ENCODE results near the gene MPP4.

Gene MPP4

DNA sequence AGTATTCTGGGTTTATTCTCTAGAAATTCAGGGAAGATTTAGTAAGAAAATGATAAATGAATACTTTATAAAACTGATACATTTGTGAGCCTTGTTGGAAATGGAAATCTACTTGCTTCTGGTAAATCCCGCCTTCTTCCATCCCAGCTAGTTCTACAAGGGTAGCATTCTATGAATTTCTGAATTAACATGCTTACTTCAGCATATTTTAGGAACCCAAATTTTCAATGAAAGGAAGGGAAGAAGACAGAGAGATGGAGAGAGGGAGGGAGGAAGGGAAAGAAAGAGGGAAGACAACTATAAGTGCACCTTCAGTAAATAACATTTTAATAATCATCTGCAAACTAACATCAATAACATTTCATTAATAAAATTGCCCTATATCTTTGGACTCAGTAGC lies 28.6 kb downstream of the MPP4 start:
- DNase-seq: no peak

DNA sequence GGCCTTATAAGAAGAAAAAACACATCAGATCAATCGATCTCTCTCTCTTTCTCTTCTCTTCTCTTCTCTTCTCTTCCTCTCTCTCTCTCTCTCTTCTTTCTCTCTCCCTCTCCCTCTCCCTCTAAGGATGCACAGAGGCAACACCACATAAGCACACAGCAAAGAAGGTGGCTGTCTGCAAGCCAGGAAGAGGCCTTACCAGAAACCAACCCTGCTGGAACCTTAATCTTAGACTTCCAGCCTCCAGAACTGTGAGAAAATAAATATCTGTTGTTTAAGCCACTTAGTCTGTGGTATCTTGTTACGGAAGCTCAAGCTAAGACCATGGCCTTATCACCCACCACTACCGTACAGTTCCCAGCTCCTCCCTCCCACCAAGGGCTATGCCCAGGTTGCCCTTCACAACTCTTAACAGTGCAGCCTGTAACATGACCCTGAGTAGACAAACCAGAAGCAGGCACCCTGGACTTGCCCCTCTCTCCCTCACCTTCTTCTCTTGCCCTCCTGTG lies 30.0 kb downstream of the MPP4 start:
- no peak for DNase-seq

DNA sequence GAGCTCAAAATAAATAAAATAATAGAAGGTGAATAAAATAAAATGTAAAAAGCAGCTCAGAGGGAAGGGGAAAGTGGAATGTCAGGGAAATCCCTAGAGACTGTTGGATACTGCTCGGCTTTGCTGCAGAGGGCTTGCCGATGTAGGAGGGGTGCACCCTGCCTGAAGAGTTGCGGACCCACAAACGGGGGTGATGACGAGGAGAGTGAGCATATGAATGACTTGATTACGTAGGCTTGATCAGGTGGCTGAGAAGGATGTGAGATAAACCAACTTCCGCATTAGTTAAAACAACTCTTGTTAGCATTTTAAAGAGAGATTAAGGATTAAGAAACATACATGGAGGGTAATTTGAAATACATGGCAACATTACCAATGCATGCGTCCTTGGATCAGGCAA lies 34.1 kb downstream of the MPP4 start:
- DNase-seq: no peak

DNA sequence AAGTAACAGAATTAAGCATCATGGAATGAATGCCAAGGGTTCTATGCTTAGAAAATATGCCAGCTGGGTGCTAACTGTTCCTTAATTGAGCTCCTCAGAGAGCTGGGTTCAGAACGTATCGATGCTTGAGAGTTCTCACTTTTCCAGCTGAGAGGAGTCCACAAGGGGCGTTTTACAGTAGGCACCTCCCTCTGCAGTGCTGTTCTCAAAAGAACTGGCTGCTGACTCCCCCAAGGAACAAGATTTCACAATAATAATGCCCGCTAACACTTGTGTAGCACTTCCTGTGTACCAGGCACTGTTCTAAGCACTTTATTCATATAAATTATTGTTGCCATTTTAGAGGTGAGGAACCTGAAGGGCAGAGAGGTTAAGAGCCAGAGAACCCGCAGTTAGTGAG lies 37.1 kb downstream of the MPP4 start:
- no peak for DNase-seq

DNA sequence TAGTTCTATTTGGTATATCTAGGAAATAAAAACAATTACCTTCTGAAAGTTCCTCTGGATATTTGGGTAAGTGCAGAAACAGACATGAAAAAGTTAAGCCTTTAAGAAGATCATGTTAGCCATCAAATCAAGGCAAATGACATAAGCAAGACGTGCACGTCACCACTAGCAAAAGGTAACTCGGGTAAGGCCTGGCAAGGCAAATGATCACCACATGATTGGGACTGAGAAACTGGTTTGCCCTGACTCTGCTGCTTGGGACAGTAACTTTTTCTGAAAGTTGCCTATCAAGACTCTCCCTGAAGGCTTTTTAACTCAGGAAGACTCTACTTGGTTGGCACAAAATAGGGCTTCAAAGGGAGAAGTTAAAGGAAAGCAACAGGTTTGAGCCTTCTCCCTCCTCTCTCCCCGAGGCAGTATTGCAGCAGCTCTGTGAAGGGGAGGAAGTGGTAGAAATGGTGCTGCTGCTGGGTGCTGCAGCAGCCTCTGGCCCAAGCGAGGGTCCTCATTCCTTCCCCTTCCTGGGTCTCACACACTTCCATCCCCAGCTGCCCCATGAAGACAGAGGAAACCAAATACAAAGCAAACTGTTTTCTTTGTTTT lies 38.0 kb downstream of the MPP4 start:
- DNase-seq: no peak

DNA sequence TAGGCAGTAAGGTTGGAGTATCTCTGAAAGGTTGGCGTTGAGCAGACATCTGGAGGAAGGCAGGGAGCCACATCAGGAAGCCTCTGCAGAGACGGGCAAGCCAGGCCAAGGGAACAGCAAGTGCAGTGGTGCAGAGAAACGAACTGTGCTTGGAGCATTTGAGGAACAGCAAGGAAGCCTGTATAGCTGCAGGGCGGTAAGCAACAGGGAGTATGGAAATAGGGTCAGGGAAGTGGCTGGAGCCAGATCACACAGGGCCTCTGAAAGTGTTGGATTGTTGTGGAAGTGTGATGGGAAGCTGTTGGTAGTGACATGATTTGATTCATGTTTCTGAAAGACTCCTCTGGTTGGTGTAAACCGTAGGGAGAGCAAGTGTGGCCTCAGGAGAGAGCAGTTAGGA lies 41.7 kb downstream of the MPP4 start:
- DNase-seq: no peak

DNA sequence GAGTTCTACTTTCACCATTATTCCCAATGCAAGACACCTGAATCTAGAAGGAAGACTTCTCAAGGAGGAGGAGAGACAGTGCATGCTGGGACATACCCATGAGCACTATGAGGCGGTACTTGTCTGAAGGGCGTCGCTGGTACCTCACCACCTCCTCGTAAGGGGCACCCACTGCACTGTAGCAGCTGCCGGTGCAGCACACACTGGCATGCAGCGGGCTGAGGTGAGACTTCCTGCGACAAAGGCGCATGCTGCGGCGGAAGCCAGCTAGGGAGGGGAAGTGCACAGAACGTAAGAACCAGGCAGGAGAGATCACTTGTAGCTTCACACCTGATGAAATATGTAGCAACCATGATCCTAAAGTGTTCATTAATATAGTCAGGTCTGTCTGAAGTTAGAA lies 42.3 kb downstream of the MPP4 start:
- DNase-seq: no peak

DNA sequence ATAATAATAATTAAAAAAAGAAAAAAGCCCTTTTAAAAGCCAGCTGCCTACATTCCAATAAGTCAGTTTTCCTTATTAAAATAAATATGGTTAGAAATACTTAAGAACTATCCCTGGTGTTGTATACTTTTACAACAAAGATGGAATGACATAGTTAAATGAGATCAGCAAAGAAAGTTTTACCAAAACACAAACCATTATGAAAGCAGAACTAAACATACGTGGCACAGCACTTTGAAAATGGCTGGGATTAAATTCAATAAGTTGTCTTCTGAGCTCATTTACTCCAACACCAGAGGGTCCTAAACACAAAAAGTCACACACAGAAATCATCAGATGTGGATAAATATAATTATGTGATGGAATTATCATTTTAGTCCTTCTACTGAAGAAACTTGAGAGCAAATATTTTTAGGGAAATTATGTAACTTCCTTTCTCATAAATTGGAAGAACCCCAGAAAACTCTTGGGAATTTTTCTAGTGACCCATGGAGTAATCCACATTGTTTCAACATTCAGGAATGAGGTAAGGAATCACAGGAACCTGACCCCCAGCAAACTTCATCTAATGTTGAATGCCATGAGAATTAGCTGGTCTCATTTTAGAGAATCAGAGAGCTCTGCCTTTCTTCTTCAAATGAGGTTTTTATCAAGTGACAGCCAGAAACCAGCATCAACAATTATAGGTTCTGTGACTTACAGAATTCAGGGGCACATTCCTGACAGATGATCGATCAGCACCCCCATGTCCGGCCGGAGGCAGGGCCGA lies 43.6 kb downstream of the MPP4 start:
- DNase-seq: no peak

DNA sequence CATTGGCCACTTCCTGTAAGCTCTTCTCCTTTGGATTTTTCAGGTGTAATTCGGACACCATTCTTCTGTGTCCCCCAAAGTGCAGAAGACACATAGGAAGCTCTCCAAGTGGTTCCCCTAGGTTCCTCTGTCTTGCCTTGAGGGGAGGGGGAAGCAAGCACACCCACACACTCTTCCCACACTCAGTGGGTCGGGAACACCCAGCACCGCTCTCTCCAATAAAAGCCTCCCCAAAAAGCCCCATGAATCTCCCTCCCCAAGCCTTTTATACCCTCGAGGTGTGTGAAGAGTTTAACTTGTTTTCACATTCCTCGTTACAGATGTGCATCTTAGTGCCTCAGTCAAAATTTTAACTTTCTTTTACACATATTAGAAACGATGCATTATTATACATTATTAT lies 45.2 kb downstream of the MPP4 start:
- DNase-seq: no peak

DNA sequence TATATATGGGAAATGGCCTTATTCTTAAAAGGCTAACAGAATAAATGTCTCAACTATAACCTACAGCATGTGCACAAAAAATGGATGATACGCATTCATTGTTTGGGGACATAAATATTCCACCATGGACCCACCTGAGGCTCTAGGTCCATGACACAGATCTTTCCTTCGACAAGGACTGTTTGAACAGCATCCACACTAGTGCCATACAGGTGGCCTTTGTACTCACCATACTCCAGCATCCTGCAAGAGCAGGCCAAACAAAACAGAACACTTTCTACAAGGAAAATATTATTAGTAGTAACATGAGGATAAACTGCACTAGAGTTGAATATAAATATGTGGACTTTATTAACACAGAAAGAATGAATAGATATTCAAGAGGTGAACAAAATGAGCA lies 49.0 kb downstream of the MPP4 start:
- DNase-seq: no peak

DNA sequence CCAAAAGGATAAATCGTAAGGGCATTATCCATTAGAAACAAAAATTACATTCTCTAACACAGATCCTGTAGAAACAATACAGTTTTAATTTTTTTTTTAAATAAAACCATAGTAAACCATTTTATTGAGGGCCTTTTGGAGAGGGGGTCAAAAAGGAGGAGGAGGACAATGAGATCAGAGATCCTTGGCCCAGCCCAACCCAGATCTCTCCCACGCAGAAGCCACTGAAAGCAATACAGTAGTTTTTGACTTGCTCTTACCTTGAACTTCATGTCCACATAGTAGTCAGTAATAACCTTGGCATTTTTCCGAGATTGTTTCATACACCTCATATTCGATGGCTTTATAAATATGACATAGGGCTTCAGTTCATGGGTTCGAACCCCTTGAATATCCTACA lies 51.0 kb downstream of the MPP4 start:
- DNase-seq: no peak

DNA sequence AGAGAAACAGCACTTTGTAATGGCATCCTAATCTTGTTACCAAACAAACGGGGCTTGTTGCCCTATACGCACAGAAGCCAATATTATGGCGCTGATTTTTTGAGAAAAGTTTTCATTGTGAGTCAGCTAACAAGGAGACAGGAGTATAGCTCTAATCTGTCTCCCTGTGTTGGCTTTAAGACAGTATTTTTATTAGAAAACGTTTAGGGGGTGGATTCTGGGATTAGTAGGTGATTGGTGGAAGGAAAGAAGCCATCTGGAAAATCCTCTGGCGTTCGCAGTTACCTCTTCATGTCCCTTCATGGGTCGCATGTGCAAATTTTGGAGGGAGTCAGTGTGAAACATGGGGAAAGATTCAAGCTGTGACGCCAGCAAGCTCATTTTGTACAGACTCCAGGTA lies 54.4 kb downstream of the MPP4 start:
- no peak for DNase-seq

DNA sequence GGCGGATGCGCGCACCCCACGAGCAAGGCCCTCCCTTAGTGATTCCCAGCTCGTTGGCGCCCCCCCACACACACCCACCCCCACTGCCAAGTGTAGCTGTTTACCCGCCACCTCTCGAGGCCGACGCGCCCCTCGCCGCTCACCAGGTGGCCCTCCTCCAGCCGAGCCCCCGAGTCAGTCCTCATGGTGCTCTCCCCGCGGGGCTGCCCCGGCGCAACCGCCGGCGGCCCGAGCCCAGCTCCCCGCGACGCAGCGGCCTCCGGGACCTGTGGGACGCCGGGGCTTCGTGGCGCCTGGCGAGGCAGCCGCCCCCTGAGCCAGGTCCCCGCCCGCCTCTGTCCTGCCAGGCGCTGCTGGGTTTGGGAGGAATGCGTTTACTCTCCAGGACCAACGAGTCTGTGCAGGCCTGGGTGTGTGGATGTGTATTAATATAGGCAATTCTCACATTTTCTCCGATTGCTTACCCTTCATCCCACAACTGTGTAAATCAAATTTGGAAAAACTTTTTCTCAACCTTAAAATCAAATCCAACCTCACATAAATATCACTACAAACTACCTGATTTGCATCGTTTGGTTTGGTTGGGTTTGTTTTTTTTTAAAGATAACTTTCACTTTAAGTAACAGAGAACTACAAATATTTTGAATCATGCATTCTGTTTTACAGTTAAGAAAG lies 55.1 kb downstream of the MPP4 start, which contains the start of gene TMEM237:
Gene TMEM237, minus strand, starts transcription at position 288 of the 675 bp plus-strand sequence. Its CDS starts 103 bp downstream, at position 185.
- DNase-seq: peak; percentile 51

DNA sequence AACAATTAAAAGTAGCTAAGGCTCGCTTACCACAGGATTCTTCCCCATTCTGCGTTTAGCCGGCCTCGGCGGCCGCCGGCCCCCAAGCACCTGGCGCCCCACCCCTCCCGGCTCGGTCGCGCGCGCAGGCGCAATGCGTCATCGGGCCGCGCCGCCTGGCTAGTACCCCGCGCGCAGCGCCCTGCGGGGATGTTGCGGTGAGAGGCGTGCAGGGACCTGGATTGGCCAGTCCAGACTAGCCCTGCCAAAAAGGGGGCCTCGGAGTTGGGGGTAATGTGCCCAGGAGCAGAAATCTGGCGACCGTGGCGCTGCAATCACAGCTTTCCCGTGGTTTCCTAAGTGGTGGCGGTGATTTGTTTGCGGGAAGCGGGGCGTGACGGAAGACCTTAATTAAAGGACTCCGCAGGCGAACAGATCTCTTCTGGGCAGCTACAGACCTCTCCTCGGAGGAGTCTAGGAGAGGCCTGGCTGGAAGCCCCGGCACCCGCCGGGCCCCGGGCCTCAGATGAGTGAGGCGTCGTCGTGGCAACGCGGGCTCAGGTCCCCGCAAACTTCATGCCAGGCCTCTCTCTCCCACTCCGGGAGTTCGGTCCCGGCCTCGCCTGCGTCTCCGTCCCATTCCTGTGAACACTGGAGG lies 55.7 kb downstream of the MPP4 start:
- peak; percentile 91 for DNase-seq

DNA sequence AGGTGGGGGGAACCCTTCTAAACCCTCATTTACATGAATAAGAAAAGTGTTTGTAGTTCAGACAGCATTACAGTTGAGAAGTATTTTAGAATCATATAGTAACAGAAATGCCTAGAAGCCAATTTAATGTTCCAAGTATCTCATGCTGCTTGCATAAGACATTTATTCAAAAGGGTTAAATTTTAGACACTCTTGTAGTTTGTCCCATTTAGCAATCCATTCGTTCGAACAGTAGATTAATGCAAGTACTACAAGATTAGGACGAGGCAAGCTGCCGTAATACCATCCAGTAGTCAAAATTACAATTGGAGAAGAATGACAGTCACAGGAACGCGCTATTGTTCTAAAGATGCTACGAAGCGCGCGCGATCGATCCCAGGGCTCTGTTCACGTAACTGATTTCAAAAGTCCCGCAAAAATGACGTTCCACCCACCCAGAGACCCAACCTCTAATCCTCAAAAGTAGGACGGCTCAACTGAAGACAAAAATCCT lies 56.3 kb downstream of the MPP4 start:
- no peak for DNase-seq

DNA sequence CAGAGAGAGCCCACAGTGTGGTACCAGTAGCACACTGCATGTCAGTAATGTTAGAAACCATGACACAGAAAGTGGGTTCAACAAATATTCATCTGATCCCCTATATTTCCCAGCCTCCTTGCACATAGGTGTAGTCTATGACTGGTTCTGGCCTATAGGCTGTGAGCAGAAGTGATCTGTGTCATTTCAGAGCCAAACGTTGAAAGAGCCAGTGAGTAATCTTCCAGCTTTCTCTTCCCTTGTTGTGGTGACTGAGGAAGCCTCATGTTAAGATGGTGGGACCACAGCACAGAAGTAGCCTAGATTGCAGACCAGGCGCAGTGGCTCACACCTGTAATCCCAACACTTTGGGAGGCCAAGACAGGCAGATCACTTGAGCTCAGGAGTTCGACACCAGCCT lies 59.2 kb downstream of the MPP4 start:
- peak; percentile 15 for DNase-seq

DNA sequence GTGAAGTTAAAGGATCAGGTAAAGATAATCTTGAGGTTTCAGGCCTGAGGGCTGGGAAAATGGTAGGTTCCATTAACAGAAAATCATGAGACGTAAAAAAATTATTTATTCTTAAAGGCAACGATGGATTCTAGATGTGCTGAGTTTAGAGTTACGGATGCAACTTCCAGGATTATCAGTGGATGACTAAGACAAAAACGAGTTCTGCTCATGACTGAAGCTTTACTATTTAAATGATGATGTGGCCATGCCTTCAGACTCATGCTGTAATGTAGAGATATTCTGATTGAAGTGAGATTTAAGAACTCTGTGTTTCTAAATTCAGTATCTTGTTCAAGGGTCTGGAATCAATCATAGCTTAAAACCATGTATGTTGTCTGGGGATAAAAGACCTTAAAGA lies 60.1 kb downstream of the MPP4 start:
- DNase-seq: no peak

DNA sequence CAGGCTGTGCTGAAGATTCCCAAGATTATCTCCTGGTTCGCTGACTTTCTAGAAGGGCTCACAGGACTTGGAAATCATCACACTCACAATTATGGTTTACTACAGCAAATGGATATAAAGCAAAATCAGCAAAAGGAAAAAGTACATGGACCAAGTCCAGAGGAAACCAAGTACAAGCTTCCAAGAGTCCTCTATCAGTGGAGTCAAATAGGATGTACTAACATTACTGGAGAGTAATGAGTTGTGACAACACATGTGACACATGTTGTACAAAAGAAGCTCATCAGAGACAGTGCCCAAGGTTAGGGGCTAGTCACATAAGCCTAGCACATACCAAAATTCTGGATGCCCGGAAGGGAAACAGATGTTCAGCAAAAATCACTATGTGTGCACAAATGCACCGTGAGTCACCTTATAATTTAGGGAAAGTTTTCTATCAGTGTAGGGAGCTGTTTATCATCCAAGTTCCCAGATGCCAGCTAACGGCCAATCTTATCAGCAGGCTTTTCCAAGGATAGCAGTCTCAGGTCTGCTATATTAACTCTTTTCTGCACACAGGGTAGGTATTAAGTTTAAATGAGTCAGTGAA lies 64.7 kb downstream of the MPP4 start:
- no peak for DNase-seq

DNA sequence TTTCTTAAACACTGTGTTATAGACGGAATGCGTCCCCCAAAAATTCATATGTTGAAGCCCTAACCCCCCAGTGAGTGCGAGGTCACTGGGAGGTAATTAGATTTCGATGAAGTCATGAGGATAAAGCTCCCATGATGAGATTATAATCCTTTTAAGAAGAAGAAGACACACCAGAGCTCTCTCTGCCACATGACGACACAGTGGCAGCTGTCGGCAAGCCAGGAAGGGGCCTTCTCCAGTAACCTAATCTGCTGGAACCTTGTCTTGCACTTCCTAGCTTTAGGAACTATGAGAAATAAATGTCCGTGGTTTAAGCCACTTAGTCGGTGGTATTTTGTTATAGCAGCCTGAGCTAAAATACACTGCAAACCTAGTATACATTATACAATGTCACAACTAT lies 67.4 kb downstream of the MPP4 start:
- no peak for DNase-seq

DNA sequence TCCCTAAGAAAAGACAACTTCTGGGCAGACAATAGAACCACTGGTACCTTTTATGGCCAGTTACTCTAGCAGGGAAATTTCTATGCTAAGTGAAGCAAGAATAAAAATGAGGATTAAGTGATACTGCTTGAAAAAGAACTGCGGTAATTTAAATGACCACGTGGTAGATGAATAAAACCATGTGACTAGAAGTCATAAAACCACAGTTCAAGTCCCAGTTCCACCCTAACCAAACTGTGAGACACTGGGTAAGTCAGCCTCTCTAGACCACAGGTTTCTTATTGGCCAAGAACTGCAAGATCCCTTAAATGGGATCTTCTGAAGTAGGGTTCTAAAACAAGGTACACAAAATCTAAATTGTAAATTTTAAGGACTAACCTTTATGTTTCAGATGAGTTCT lies 67.9 kb downstream of the MPP4 start:
- no peak for DNase-seq

DNA sequence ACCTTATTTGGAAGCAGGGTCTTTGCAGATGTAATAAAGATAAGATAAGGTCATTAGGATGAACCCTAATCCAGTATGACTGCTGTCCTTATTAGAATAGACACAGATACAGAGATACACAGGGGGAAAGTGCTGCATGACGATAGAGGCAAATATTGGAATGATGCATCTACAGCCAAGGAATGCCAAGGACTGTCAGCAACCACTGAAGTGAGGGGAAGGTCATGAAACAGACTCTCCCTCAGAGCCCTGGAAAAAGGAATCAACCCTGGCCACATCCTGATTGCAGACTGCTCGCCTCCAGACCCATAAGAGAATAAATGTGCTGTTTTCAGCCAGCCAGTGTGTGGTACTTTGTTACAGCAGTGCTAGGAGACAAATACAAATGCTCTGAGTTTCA lies 69.9 kb downstream of the MPP4 start:
- no peak for DNase-seq

DNA sequence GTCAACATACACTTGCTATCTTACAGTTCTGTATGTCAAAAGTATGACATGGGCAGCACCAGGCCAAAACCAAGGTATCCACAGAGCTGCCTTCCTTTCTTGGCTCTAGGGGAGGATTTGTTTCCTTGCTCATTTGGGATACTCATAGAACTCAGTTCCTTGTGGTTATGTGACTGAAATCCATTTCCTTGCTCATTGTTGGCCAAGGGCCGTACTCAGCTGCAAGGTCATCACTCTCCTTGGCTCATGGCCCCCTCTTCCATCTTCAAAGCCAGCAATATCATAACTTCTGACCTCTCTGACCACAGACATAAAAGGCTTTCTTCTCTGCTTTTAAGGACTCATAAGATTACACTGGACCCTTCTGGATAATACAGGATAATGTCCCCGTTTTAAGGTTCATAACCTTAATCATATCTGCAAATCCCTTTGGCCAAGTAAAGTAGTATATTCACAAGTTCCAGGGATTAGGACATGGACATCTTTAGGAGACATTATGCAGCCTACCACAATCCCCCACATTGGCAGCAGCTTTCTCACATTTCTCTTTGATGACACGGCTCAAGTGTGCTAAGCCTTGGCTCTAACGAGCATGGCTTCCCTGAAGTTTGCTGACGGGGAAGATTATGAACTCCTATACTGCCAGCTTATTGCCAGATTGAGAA lies 76.0 kb downstream of the MPP4 start:
- no peak for DNase-seq
